Esophagus squamous epithelium (tissue), 4 donors: ENCODE data around the gene UNC5CL.

Experiments
- POLR2A ChIP-seq, 4 donors: fragments of 450-650 bp; IDR thresholded peaks; one replicate each; pipeline ENCODE4 v1.6.1; 2017; ENCODE audit warnings: antibody characterized with exemption in 4 of 4, mild to moderate bottlenecking in 4 of 4, moderate library complexity in 3 of 4
- TF ChIP-seq, protein P1 (sequence below), 6 experiments: fragments of 450-650 bp in 4 of 6; fragments of 200-600 bp in 2 of 6; sonication (generic) in 2 of 6; IDR thresholded peaks; one replicate each; pipeline ENCODE4 v1.5.1; 2016 to 2019; ENCODE audit warnings: antibody characterized with exemption in 6 of 6, mild to moderate bottlenecking in 4 of 6, moderate library complexity in 4 of 6

DNA sequence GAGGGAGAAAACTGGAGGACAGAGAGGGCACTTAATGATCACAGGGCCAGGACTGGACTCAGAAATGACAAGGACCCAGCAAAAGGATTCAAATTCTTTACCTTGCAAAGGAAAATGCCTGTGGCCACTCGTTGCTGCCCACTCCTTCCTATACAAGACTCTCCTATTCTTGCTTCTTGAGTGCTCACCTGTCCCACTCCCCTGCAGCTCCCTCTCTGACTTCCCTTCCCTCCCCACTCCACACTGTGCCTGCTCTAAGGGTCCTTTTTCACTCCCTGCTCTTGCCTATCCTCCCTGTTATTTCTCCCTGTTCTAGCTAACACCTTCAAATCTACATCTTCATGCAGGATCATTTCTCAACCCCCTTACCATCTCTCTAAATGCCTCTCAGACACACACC, 56.1 kb downstream of the UNC5CL start:
- TF ChIP-seq, protein P1, sequence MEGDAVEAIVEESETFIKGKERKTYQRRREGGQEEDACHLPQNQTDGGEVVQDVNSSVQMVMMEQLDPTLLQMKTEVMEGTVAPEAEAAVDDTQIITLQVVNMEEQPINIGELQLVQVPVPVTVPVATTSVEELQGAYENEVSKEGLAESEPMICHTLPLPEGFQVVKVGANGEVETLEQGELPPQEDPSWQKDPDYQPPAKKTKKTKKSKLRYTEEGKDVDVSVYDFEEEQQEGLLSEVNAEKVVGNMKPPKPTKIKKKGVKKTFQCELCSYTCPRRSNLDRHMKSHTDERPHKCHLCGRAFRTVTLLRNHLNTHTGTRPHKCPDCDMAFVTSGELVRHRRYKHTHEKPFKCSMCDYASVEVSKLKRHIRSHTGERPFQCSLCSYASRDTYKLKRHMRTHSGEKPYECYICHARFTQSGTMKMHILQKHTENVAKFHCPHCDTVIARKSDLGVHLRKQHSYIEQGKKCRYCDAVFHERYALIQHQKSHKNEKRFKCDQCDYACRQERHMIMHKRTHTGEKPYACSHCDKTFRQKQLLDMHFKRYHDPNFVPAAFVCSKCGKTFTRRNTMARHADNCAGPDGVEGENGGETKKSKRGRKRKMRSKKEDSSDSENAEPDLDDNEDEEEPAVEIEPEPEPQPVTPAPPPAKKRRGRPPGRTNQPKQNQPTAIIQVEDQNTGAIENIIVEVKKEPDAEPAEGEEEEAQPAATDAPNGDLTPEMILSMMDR (IDR thresholded peaks at IDR 0.05) = no peak
- TF ChIP-seq POLR2A (IDR thresholded peaks at IDR 0.05) = no peak
